ENCODE measurements around the gene CRB2.
"Not testable (repeated sequence)": the region's sequence is repeated elsewhere in the genome, so short reads cannot be mapped to it uniquely, and the experiment has no call there.

CRB2 gene

DNA sequence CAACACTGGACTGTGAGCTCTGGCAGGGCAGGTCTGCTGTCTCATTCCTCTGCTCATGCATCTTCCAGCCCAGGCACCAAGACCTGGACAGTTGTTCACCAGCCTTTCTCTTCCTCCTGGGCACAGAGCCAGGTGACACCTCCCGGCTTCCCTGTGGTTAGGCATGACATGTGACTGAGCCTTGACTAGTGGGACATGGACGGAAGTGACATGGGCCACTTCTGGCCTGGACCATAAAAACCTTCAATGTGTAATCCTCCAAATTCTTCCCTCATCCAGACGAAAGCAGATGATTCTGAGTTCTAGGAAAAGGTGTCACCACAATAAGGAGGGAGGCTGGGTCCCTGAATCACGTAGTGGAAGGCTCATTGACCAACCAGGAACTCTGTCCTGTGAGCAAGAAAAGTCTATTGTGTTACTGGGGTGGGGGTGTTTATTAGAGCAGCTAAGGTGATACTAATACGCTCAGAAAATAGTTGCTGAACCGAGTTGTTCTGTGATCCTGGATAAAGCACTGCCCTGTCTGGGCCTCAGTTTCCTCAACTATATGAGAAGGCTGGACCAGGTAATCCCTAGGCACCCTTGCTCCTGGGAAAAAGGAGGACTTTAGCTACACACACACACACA lies 26.6 kb upstream of the CRB2 start:
- no peak for DNase-seq

DNA sequence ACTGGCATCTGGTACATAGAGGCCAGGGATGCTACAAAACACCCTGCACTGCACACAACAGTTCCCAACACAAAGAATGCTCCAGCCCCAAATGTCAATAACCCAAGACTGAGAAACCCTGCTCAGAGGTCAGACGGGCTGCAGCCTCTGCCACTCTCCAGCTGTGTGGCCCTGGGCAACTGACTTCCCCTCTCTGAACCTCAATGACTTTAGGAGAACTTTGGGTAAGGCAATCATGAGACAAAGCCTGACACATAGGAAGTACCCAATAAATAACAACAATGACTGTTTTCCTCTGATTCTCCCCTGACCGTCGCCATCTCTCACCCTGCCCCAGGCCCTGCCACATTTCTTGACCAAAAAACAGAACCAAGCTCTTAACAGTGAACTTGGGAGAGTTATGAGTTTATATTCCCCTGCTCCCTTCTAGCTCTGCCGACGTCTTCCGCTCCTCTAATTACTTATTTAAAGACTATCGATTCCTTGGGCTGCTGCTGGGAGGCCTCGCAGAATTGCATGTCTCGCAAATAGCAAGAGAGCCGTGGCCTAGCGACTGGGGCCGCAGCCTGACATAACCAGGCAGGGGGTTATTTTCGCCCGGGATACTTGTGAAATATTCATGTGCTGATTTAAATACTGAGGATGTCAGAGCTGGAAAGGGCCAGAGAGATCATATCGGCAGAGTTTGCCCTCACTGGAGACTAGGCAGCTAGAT lies 24.5 kb upstream of the CRB2 start:
- DNase-seq, result no peak

DNA sequence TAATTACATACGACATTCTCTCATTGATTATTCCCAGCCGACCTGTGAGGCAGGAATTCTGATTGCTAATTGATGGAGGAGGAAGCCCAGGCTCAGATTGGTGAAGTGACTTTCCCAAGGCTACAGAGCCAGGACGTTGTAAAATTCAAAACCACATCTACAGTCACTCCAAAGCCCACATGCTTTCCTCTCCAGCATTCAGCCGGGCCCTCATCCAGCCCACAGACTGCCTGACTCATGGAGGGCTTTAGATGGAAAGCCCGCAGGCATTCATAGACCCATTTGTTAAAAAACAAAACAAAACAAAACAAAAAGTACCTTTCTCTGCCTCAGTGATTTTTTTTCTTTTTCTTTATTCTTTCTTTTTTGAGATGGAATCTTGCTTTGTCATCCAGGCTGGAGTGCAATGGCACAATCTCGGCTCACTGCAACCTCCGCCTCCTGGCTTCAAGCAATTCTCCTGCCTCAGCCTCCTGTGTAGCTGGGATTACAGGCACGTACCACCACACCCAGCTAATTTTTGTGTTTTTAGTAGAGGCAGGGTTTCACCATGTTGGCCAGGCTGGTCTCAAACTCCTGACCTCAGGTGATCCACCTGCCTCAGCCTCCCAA lies 22.8 kb upstream of the CRB2 start:
- not testable (repeated sequence) for DNase-seq

DNA sequence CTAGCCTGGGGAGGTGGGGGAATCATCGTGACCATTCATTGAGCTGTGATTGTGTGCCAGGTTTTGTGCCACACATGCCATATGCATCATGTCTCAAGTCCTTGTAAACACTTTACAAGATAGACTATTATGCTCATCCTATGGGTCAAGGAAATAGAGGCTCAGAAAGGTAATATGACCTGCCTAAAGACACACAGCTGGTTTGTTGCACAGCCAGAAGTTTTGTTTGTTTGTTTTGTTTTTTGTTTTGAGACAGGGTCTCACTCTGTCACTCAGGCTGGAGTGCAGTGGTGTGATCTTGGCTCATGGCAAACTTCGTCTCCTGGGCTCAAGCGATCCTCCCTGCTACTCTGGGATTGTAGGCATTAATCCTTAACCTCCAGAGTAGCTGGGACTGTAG lies 21.4 kb upstream of the CRB2 start:
- DNase-seq, result no peak

DNA sequence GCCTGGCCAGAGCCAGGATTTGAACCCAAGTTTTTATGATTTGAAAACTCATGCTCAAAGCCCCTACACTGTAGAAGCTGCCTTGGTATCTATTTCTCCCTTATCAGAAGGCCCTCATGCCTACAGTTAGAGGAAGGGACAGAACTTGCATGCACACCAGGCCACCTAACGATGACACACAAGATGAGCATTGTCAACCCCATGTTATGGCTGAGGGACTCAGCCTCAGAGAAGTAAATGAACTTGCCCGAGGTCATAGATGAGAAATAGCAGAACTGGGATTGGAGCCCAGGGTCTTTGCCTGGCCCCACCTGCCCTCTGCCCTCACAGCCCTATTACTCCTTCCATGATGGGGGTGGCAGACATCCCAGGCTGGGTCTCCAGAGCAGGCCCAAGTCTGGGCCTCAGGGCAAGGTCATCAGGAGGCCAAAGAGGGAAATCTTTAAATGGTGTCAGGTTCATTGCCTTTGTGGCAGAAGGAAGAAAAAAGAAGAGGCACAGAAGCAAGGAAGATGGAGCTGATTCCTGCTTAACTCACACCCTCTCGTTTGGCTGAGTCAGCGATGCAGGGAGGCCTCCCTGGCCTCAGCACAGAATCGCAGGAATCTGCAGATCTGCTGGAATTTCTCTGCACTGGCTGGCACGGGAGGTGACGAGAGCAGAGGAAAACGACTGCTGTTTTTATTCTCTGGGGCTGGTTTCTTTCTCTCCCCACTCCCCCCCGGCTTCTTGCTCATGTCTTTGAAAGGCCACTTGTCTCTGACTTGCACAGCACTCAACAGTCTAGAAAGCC lies 20.6 kb upstream of the CRB2 start:
- DNase-seq, result peak in 1 of 3 experiments; percentile 80

DNA sequence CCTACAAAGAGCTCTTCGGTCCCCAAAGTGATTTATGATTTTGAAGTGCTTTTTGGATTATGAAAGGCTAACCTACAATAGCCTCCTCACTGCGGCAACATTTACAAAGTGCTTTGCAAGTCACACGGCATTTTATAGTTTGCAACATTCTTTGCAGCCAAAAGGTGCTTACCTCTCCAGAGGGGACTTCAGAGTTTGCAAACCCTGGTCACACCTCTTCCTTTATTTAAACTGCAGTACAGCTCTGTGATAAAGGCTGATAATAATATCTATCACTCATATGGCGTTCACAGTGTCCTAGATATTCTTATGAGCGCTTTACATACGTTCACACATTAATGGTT lies 20.0 kb upstream of the CRB2 start:
- DNase-seq, result no peak

DNA sequence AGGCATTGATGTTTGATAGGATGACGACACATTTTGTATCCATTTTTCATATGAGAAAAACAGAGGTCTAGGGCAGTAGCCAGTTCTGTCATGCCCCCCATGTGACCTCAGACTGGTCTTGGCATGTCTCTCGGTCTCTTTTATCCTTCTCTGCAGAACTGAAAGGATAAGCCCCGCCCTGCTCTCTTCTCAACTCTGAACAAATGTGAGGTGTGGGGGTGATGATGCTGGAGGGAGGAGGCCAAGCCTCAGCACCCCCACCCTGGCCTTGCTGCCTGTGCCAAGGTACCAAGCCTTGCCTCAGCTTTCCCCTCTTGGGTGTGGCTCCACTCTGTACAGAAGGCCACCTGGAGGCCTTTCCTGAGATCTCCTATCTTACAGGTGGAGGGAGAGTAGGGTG lies 19.5 kb upstream of the CRB2 start:
- DNase-seq, result no peak

DNA sequence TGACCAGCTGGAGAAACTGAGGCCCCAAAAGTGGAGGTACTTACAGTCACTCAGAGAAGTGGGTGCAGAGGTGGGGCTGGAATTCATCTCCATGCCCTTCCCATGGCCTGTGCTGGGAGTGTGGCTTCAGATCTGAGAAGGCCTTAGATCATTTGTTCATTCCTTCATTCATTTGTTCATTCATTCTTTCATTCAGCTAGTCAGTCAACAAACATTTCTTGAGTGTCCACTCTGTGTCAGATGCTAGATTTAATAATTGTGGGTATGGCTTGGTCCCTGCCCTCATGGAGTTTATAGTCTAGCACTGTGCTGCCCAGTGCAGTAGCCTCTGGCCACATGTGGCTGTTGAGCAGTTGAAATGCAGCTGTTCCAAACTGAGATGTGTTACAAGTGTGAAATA lies 19.0 kb upstream of the CRB2 start:
- no peak for DNase-seq

DNA sequence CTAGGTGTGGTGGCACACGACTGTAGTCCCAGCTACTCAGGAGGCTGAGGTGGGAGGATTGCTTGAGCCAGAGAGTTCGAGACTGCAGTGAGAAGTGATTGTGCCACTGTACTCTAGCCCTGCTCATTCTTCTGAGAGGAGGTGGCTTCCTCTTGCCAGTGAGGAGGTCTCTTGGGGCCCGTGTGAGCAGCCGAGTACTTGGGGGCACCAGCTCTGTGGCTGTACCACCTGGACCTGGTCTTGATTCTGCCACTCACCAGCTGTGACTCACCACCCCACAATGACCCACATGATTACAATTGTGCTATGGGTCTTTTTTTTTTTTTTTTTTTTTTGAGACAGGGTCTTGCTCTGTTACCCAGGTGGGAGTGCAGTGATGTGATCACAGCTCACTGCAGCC lies 18.0 kb upstream of the CRB2 start:
- DNase-seq, result no peak

DNA sequence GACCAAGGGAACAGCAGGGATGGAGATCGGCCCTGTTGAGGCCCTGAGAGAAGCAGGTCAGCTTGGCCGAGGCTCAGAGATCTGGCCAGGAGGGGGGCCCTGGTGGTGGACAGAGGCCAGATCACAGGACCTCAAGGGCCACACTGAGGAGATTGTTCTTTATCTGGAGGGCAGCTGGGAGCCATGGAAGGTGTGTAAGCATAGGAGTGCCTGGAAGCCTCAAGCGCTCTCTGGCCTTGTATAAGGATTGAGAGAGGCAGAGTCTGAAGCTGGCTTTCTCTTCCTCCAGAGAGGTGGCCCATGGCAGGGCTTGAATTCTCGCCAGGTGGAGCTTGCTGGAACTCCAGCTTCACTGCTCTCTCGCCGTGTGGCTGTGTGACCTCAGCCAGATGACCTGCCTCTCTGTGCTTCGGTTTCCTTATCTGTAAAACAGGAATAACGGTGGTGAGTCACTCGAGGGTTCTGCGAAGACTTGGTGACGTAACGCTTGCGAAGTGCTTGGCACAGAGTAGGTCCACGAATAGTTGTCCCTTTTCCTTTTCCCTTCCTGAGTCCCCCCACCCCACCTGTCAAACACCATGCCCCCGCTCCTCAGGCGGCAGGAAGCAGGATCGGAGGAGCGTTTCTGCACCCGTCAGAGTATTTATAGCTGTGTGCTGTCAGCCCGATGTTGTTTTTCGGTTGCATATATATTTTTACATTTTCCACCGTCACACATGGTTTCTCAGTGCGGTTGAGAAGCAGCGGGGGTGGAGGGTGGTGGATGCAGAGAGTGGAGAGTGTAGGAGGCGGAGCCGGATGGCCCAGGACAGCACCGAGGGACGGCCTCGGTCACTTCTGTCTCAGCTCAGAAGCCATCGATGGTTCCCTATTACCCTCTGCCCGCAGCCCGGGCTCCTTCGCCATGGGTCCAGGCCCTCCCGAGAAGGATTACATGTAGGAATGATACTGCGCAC lies 17.0 kb upstream of the CRB2 start:
- DNase-seq, result no peak

DNA sequence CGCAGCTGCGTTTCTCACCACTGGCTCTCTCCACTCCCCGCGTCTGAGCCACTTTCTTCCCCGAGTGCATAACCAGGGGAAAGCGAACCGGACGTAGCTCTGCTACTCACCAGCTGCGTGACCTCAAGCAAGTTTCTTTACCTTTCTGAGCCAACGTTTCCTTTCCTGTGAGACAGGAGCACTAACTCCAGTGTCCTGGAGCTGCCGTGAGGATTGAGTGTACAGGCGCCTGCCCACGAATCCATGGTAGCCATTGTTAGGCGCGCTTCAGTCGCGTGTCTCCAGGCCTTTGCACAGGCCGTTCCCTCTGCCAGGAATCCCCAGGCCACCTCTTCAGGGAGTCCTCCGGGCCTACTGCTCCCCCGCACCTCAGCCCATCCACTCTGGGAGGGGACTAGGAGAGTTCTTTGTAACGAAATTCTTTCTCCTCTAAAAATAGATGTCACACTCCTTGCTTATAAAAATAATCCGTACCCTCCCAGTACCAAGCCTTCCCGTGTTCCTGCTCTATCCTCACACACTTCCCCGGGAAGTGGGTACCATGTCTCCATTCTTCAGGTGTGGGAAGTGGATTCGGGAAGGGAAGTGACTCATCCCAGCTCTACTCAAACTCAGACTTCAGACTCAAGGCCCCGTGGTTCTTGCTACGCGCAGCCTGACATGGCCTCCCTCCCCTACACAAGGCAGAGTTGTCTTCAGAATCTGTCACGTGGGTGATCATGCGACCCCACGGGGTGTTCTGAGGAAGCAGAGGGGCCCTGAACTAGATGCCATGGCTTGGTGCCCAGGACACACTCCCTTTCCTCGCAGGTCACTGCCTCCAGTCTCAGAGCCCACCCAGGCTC lies 16.1 kb upstream of the CRB2 start:
- peak in 1 of 3 experiments; percentile 46 for DNase-seq

DNA sequence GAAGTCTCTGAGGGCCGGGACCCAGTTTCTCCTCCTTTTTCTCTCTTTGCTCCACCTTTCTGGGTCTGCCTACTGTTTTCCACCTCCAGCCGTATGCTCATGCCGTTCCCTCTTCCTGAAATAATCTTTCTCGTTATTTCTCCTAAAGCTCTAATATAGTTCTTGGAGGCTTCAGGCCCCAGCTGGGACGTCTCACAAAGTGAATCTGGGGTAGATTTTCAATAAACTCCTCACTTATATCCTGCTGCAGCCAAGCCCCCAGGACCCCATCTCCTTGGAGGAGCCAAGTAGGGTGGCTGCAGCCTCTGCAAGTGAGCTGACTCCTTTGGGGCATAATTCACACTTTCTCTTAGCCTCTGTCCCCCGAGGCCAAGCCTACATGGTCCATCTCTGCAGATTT lies 14.2 kb upstream of the CRB2 start:
- no peak for DNase-seq

DNA sequence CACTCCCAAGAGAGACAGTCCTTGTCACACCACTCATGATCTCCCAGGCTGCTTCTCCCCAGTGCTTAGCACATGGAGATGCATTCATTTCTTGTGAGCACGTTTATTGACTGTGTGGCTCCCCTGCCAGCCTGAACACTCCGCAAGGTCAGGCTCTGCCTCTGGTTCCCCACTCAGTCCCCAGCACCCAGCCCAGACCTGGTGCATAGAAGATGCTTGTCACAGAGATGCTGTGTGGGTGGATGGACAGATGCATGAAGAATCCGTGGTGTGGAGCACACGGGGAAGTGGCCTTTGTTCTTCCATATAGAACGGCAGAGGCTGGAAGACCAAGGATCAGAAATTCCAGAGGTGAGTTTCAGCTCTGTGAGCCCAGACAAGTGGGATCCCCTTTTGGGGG lies 13.8 kb upstream of the CRB2 start:
- DNase-seq, result no peak

DNA sequence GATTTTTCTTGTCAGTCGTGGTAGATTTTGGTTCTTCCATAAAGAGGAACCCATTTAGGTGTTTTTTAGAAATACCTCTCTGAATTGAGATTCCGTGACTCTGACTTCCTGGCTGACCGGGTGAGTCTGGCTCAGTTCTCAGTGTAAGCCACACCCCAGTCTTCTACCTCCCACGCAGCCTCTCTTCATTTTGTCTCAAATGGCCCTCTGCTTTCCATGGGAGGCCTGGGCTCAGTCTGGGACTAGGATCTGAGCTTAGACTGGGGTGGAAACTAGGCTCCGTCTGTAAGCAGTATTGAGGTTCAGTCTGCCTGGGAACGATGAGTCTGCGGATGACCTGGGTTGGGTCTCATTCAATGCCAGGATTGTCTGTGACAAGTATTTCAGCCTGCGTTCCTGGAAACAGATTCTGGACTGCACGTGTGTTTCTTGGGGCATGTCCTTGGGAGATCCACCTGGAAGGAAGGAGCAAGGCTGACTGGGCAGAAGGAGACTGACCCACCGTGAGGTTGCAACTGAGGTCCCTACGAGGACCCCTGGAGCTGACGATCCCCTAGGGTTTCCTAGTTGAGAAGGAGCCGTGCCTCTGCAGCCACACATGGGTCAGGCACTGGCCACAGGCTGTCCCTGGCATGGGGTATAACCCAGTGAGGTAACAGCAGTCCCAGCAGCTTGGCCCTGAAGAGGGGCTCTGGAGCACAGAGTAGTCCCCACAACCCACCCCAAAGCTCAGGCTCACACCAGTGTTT lies 12.4 kb upstream of the CRB2 start:
- no peak for DNase-seq

DNA sequence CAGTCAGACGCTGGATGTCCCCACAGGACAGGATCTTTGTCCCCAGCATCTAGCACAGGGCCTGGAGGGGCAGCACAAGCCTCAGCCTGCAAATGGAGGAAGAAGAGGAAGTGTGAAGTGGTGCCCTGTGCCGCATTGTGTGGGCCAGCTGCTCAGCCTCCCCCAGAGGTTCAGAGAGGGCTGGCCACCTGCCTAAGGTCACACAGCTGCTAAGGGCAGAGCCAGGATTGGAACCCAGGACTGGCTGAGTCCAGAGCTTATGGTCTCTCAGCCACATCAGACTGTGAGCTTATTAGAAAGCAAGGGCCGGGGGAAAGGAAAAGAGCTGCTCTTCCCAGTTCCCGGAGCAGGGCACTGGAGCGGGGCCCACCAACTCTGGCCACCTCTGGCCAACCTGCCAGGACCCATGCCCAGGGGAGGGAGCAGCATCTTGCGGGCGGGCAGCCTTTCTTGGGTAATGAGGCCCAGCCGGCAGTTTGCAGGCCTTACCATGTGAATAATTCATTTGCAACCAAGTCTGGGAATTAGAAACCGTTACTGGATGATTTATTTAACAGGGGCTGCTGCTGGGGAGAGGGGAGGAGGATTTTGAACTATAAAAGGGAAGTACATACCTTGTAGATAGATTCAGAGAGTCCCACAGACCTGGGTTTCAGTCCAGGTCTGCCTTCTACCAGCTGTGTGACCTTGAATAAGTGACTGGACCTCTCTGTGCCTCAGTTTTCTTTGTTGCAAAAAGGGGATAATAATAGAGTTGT lies 11.6 kb upstream of the CRB2 start:
- no peak for DNase-seq

DNA sequence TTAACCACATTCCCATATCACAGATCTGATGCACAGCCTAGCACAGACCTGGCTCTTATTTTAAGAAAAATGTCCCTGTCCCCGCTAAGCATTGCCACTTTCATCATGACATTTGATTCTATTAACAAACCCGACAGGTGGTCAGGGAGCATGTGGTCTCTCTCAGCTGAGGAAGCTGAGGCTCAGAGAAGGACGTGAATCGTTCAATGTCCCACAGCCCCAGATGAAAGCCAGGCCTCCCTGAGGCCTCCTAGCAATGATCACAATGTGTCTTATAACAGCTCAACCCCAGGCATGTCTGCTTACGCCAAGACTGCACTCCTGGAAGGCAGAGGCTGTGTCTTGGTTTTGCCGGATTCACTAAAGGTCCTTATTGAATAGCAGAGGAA lies 10.4 kb upstream of the CRB2 start:
- DNase-seq, result no peak

DNA sequence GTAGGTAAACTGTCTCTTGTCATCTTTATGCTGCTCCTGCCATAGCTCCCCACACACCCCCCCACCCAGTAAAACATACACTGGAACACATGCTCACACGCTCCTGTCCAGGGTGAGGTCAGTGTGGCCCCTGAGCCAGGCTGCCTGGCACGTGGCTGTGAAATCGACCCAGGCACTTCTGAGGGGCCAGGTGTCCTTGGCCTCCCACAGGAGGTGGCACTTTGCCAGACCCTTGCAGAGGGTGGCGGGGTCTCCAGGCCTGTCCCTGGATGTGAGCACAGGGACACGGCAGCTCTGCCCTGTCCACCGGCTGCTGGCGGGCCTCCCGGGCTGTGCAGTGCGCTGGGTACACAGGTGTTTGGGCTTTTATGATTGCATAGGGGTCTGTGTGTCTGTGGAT lies 10.0 kb upstream of the CRB2 start:
- DNase-seq, result peak in 2 of 3 experiments; percentile 30 to 67

DNA sequence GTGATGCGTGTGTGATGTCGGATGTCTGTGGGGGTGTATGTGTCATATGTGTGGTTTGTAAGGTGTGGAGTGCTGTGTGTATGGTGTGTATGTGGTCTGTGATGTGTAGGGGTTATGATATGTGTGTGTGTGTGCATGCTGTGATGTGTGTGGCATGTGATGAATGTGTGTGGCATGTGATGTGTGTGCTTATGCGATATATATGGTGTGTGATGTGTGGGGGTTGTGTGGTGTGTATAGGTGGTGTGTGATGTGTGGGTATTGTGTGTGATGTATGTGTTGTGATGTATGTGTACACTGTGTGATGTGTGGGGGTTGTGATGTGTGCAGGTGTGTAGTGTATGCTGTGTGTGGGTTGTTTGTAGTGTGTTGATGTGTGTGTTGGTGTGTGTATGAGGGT lies 9.2 kb upstream of the CRB2 start:
- no peak for DNase-seq

DNA sequence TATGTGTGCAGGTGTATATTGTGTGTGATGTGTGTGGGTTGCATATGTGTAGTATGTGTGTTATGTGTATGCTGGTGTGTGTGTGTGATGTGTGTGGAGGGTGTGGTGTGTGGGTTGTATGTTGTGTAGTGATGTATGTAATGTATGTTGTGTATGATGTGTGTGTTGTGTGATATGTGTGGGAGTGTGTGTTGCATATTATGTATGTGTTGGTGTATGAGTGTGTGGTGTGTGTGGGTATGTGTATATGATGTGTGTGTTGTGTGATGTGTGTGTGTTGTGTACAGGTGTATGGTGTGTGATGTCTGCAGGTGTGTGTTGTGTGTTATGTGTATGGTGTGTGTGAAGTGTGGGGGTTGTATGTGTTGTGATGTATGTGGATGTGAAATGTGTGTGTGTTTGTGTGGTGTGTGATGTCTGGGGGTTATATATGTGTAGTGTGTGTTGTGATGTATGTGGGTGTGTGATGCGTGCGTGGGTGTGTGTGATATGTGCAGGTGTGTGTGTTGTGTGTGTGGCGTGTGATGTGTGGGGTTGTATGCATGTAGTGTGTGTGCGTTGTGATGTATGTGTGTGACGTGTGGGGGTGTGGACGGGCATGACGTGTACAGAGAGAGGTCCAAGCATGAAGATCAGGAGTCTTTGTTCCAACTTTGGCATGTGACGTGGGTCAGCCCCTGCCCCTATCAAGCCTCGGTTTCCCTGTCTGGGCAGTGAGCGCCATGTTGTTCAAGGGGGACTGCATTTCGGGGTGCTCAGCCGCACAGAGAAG lies 8.5 kb upstream of the CRB2 start:
- peak in 1 of 3 experiments; percentile 35 for DNase-seq
